Parietal lobe (tissue), 1 donor: ENCODE measurements around the gene SYNPO2L. TPM values are rescaled to one million over a fixed set of nuclear protein-coding genes. Genes with fewer than 3 reads are reported as not detected.

ENCODE experiments used
- total RNA-seq: library from RNA; depleted of rRNA; stranded (reverse); fragments of >200 nt; gene quantifications from one replicate; pipeline ENCODE4 v1.2.3, GENCODE V29; 2014

The SYNPO2L gene, protein sequence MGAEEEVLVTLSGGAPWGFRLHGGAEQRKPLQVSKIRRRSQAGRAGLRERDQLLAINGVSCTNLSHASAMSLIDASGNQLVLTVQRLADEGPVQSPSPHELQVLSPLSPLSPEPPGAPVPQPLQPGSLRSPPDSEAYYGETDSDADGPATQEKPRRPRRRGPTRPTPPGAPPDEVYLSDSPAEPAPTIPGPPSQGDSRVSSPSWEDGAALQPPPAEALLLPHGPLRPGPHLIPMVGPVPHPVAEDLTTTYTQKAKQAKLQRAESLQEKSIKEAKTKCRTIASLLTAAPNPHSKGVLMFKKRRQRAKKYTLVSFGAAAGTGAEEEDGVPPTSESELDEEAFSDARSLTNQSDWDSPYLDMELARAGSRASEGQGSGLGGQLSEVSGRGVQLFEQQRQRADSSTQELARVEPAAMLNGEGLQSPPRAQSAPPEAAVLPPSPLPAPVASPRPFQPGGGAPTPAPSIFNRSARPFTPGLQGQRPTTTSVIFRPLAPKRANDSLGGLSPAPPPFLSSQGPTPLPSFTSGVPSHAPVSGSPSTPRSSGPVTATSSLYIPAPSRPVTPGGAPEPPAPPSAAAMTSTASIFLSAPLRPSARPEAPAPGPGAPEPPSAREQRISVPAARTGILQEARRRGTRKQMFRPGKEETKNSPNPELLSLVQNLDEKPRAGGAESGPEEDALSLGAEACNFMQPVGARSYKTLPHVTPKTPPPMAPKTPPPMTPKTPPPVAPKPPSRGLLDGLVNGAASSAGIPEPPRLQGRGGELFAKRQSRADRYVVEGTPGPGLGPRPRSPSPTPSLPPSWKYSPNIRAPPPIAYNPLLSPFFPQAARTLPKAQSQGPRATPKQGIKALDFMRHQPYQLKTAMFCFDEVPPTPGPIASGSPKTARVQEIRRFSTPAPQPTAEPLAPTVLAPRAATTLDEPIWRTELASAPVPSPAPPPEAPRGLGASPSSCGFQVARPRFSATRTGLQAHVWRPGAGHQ
- total RNA-seq: not detected

DNA sequence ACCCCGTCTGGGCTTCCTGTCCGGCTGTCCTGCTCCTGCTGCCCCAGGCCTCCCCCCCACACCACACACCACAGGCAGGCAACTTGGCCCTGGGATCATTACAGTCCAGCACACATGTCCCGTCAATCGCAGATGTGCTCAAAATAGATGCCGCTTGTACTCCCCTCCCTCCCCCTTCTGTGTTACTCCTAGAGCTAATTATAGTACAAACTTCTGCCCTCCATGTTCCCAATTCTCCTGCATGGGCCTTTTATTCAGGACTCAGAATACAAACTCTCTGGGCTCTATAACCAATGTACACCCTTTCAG is at the start of gene SYNPO2L:
SYNPO2L (minus strand) TSS at position 40 of the 309 bp plus-strand sequence. CDS start 107 bp downstream, outside the sequence.

GRCh38 chr10:73697675-73698159 is 41.9 kb upstream of the SYNPO2L start, which contains the start of gene AGAP5:
AGAP5 (minus strand) TSS chr10:73698109; CDS start chr10:73697755, 354 bp downstream.

GRCh38 chr10:73641328-73642060 is 14.3 kb downstream of the SYNPO2L start, which contains the start of gene MYOZ1:
MYOZ1 (minus strand) TSS chr10:73641474; CDS start chr10:73640017, 1,457 bp downstream.

Other genes starting within 250 kb of the SYNPO2L start
- gene ANXA7, start 242.0 kb downstream of the SYNPO2L start, total RNA-seq: 28.5 TPM
- 6.9 TPM for gene MSS51, start 222.5 kb downstream of the SYNPO2L start, total RNA-seq
- gene PPP3CB, start 160.0 kb downstream of the SYNPO2L start, total RNA-seq: 148 TPM
- 51.3 TPM for gene USP54, start 64.7 kb downstream of the SYNPO2L start, total RNA-seq
- gene MYOZ1, start 14.6 kb downstream of the SYNPO2L start, total RNA-seq: not detected
- 12.2 TPM for gene AGAP5, start 42.1 kb upstream of the SYNPO2L start, total RNA-seq
- gene SEC24C, start 88.3 kb upstream of the SYNPO2L start, total RNA-seq: 62.9 TPM
- 16.3 TPM for gene CHCHD1, start 126.0 kb upstream of the SYNPO2L start, total RNA-seq
- gene ZSWIM8, start 129.6 kb upstream of the SYNPO2L start, total RNA-seq: 70.1 TPM
- 22.5 TPM for gene NDST2, start 155.6 kb upstream of the SYNPO2L start, total RNA-seq
- 82.6 TPM for gene CAMK2G, start 218.5 kb upstream of the SYNPO2L start, total RNA-seq